Osteocyte (in vitro differentiated cells): Measurements from ENCODE around the gene GAP43. TPM values are rescaled to one million over a fixed set of nuclear protein-coding genes. Genes with fewer than 3 reads are reported as not detected.

Source experiments
- DNase-seq: peaks from one replicate; pipeline ENCODE4 v3.0.0; 2021; ENCODE audit warnings: mixed read lengths; ENCODE audit not compliant: unreplicated experiment; ENCODE audit errors: extremely low spot score
- H3K27ac Mint-ChIP-seq: one replicate; pipeline ENCODE4 v1.8.0; 2021; ENCODE audit warnings: mild to moderate bottlenecking, mixed read lengths; ENCODE audit not compliant: unreplicated experiment
- H3K27me3 Mint-ChIP-seq: one replicate; pipeline ENCODE4 v1.8.0; 2021; ENCODE audit warnings: mixed read lengths; ENCODE audit not compliant: unreplicated experiment
- H3K36me3 Mint-ChIP-seq: one replicate; pipeline ENCODE4 v1.8.0; 2021; ENCODE audit warnings: mixed read lengths; ENCODE audit not compliant: unreplicated experiment
- H3K4me1 Mint-ChIP-seq: one replicate; pipeline ENCODE4 v1.8.0; 2021; ENCODE audit warnings: mixed read lengths; ENCODE audit not compliant: unreplicated experiment
- H3K4me3 Mint-ChIP-seq: one replicate; pipeline ENCODE4 v1.8.0; 2021; ENCODE audit warnings: mild to moderate bottlenecking, moderate library complexity, mixed read lengths; ENCODE audit not compliant: unreplicated experiment
- H3K9me3 Mint-ChIP-seq: one replicate; pipeline ENCODE4 v1.8.0; 2021; ENCODE audit warnings: mixed read lengths; ENCODE audit not compliant: unreplicated experiment
- total RNA-seq: library from RNA; stranded (reverse); gene quantifications from 2 replicates; pipeline ENCODE4 v1.2.1, GENCODE V29; 2021
- TF ChIP-seq, protein P1 (sequence below): fragments of 200-600 bp; sonication (generic); IDR thresholded peaks from 2 replicates; pipeline ENCODE4 v1.5.0; 2021; ENCODE audit warnings: antibody characterized with exemption, mild to moderate bottlenecking, moderate library complexity

GAP43 gene
- total RNA-seq, 1 donor from 2014 or later: 3.2 TPM

GRCh38 chr3:115766587-115767482 lies 143.5 kb downstream of the GAP43 start:
- TF ChIP-seq, protein P1, sequence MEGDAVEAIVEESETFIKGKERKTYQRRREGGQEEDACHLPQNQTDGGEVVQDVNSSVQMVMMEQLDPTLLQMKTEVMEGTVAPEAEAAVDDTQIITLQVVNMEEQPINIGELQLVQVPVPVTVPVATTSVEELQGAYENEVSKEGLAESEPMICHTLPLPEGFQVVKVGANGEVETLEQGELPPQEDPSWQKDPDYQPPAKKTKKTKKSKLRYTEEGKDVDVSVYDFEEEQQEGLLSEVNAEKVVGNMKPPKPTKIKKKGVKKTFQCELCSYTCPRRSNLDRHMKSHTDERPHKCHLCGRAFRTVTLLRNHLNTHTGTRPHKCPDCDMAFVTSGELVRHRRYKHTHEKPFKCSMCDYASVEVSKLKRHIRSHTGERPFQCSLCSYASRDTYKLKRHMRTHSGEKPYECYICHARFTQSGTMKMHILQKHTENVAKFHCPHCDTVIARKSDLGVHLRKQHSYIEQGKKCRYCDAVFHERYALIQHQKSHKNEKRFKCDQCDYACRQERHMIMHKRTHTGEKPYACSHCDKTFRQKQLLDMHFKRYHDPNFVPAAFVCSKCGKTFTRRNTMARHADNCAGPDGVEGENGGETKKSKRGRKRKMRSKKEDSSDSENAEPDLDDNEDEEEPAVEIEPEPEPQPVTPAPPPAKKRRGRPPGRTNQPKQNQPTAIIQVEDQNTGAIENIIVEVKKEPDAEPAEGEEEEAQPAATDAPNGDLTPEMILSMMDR: no peak
- no peak overlapping the region for H3K27ac Mint-ChIP-seq
- H3K36me3 Mint-ChIP-seq: no peaks in the 10 kb centered on the region
- H3K4me1 Mint-ChIP-seq: peaks cover 7% of the 10 kb centered on the region
- DNase-seq: no peak
- peaks cover 2% of the 10 kb centered on the region for H3K27me3 Mint-ChIP-seq
- no peaks in the 10 kb centered on the region for H3K9me3 Mint-ChIP-seq
- H3K4me3 Mint-ChIP-seq: no peak overlapping the region

DNA sequence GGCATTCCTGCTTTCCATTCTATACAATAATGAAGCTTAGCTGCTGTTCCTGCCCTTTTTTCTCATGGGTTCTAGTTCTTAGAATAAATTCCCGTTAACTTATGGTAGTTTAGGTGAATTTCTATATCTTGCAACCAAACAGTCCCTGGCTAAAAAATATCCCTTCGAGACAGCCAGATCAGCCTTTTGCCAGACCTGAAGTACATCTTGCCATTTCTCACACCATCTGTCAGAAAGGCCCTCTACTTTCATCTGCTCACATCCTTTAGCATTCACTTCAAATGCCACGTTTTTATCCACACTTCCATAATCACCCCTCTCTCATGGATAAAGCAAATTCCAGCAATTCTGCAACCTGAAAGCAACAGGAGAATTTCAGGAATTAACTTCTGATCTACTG lies 145.4 kb downstream of the GAP43 start:
- H3K36me3 Mint-ChIP-seq: no peaks in the 10 kb centered on the region
- TF ChIP-seq, protein P1: no peak
- no peaks in the 10 kb centered on the region for H3K27me3 Mint-ChIP-seq
- no peaks in the 10 kb centered on the region for H3K9me3 Mint-ChIP-seq
- H3K4me3 Mint-ChIP-seq: no peak overlapping the region
- H3K4me1 Mint-ChIP-seq: peaks cover 7% of the 10 kb centered on the region
- DNase-seq: no peak
- H3K27ac Mint-ChIP-seq: no peak overlapping the region
